Fibroblast of skin of back (primary cell): Measurements from ENCODE around the gene ARMC5.
"Not testable (repeated sequence)": the region's sequence is repeated elsewhere in the genome, so short reads cannot be mapped to it uniquely, and the experiment has no call there.

Experiments used
- DNase-seq: peaks from one replicate; pipeline ENCODE4 v3.0.0-alpha.2; 2013

ARMC5 gene

GRCh38 chr16:31478956-31479355 is 19.7 kb downstream of the ARMC5 start:
- no peak for DNase-seq

- DNase-seq, result no peak
Measured at GRCh38 chr16:31479751-31480150, 20.4 kb downstream of the ARMC5 start.

GRCh38 chr16:31480851-31481536 is 21.7 kb downstream of the ARMC5 start:
- peak; percentile 34 for DNase-seq

GRCh38 chr16:31483081-31483480 is 23.8 kb downstream of the ARMC5 start, which contains the start of gene SLC5A2:
Gene SLC5A2 (plus strand): TSS chr16:31483123. CDS start chr16:31483137, 14 bp downstream.
- DNase-seq, result no peak

- not testable (repeated sequence) for DNase-seq
Measured at GRCh38 chr16:31484048-31484447, 24.7 kb downstream of the ARMC5 start.

GRCh38 chr16:31484491-31485171 is 25.3 kb downstream of the ARMC5 start:
- DNase-seq, result no peak

- no peak for DNase-seq
Measured at GRCh38 chr16:31485571-31485970, 26.3 kb downstream of the ARMC5 start.

GRCh38 chr16:31486045-31486444 is 26.7 kb downstream of the ARMC5 start:
- DNase-seq, result no peak

- DNase-seq, result no peak
Measured at GRCh38 chr16:31487071-31487719, 27.9 kb downstream of the ARMC5 start.

- peak; percentile 26 for DNase-seq
Measured at GRCh38 chr16:31487720-31488467, 28.6 kb downstream of the ARMC5 start.

- DNase-seq, result no peak
Measured at GRCh38 chr16:31488468-31489297, 29.4 kb downstream of the ARMC5 start.

GRCh38 chr16:31489298-31489564 is 29.9 kb downstream of the ARMC5 start:
- DNase-seq, result no peak

GRCh38 chr16:31489616-31490584 is 30.6 kb downstream of the ARMC5 start:
- no peak for DNase-seq

GRCh38 chr16:31491778-31492418 is 32.6 kb downstream of the ARMC5 start:
- no peak for DNase-seq

GRCh38 chr16:31493506-31494125 is 34.3 kb downstream of the ARMC5 start:
- no peak for DNase-seq

- DNase-seq, result no peak
Measured at GRCh38 chr16:31496670-31497069, 37.4 kb downstream of the ARMC5 start.

GRCh38 chr16:31498493-31498892 is 39.2 kb downstream of the ARMC5 start:
- no peak for DNase-seq

GRCh38 chr16:31499928-31500327 is 40.6 kb downstream of the ARMC5 start:
- DNase-seq, result no peak

- no peak for DNase-seq
Measured at GRCh38 chr16:31501226-31501965, 42.1 kb downstream of the ARMC5 start.
